GM19025 (cell line): Measurements from ENCODE around the gene HRK.

Experiments
- ATAC-seq: cut with Tn5 transposase; IDR thresholded peaks from one replicate; pipeline ENCODE4 v1.9.1; 2021; ENCODE audit warnings: mild to moderate bottlenecking, low read depth, moderate library complexity; ENCODE audit not compliant: unreplicated experiment

HRK gene

DNA sequence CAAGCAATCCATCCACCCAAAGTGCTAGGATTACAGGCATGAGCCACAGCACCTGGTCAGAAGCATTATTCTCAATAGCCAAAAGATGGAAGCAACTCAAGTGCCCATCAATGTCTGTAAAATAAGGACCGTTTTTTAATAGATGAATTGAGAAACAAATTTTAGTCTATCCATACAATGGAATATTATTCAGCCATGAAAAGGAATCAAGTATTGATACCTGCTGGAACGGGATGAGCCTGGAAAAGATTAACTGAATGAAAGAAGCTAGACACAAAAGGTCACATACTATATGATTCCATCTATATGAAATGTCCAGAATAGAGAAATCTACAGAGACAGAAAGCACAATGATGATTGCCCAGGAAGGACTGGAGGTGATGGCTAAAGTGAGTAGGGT lies 20.4 kb upstream of the HRK start:
- no peak for ATAC-seq

DNA sequence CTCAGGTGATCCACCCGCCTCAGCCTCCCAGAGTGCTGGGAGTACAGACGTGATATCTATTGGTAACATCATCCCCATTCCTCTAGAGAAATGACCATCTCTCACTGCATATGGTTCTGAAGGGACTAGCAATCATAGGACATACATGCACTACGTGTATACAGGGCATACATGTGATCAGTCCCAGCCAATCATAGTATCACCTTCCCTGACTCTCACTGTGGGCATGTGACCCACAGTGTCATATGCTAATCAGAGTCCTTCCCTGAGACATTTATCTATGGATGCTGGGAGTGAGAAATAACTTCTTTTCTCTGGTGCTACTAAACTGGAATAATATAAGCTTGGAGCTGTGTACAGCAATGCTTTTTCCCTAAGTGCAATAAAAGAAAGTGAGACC lies 17.4 kb upstream of the HRK start:
- ATAC-seq: no peak

DNA sequence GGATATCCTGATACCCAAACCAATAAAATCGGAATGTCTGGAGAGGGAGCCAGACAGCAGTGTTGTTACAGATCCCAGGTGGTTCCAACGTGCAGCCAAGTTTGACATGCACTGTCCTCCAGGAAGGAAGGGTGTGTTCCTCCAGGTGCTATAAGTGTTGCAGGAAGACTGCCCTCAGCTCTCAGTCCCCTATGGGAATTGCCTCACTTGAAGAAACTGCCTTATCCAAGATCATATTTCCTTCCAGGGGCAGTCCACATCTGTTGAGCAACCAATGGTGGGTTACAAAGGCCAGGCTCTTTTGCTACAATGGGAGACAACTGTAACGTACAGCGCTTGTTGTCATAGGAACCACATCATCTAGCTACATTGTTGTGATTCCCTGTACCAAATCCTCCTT lies 16.2 kb upstream of the HRK start:
- ATAC-seq: no peak

DNA sequence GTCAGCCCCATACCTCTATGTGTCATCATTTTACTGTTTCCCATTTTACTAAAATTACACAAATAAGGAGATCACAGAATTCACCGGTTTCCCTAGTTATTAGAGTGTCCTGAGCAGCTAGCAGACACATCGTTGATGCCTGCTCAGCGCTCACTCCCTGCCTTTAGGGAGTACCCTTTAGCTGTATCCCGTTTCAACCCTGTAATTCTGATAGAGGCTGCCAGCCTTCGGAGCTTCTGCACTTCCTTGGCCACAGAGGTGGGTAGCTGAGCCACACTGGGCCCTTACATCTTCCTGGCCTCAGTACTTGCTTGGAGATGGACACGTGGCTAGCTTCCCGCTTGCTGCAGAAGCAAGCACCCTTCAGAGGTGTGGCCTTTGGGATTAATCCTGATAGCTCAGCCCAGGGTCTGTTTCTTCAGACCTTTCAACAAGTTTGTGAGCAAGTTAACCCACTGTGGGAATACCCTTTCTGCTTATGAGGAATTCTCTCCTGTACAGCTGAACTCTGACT lies 15.2 kb upstream of the HRK start:
- no peak for ATAC-seq

DNA sequence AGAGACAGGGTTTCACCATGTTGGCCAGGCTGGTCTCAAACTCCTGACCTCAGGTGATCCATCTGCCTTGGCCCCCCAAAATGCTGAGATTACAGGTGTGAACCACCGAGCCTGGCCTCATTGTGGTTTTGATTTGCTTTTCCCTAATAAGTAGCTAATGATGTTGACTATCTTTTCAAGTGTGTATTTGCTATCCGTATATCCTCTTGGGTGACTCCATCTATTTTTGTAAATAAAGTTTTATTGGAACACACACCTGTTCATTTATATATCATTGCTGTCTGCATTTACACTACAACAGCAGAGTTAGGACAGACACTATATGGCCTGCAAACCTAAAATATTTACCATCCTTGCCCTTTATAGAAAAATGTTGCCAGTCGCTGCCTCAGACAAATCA lies 13.7 kb upstream of the HRK start:
- no peak for ATAC-seq

DNA sequence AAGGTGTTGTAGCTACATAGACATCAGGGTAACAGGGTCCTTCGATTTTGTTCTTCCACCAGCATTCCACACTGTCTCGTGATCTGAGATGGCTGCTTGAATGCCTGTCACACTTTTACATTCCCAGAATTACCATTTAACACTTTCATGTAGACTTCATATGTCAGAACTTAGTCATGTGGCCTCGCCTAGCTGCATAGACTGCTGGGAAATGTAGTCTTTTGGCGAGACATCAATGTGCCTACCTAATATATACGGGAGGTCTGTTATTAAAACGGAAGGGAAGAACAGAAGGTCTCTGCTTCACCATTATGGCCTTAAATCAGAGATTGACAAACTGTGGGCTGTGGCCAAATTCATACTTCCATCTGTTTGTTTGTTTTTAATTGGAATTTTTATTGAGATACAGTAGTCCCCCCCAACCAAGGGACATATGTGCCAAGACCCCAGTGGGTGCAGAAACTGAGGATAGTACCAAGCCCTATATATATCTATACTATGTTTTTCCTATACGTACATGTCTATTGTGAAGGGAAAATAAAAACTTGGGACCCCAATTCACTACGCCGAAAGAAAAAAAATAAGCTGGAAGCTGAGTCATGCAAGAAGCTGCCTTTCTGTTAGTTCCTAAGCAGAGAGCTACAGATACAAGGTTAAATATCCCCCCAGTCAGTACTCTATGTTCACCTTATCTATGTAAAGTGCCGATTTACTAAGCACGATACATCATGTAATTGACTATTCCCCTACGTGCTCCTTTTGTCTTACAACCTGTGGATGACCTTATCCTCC lies 11.3 kb upstream of the HRK start:
- ATAC-seq: no peak

GRCh38 chr12:116891019-116891418 lies 9.8 kb upstream of the HRK start:
- no peak for ATAC-seq

- ATAC-seq: no peak
These were observed 9.1 kb upstream of the HRK start for GRCh38 chr12:116890330-116890729.

DNA sequence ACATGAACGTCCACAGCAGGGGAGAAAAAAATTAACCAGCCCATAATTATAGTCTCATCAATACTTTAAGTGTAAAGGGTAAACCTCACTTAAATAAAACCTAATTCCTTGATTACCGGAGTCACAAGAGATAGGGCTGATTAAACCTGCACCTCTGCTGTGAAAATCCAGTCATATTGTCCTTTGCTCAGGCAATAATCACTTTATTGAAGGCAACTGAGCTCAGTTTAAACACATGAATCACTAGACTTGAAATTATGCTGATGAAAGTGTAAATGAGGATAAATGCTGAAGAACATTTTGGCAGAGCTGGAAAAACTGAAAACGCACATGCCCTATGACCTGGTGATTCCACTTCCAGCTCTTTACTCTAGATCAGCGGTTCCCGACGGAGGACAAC lies 6.7 kb upstream of the HRK start:
- ATAC-seq: no peak

GRCh38 chr12:116887244-116887643 lies 6.0 kb upstream of the HRK start:
- no peak for ATAC-seq

DNA sequence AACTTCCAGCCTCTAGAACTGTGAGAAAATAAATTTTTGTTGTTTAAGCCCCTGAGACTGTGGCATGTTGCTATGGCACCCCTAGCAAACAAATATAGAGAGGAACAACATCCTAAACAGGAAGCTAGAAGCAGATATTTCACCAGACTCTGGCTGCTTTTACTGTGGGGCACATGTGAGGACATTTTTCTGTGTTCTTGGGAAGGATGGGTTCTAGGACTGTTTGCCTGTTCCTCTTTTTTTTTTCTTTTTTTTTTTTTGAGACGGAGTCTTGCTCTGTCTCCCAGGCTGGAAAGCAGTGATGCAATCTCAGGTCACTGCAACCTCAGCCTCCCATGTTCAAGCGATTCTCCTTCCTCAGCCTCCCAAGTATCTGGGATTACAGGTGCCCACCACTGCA lies 4.2 kb upstream of the HRK start:
- no peak for ATAC-seq

- no peak for ATAC-seq
These were observed 3.6 kb upstream of the HRK start for GRCh38 chr12:116884871-116885270.

DNA sequence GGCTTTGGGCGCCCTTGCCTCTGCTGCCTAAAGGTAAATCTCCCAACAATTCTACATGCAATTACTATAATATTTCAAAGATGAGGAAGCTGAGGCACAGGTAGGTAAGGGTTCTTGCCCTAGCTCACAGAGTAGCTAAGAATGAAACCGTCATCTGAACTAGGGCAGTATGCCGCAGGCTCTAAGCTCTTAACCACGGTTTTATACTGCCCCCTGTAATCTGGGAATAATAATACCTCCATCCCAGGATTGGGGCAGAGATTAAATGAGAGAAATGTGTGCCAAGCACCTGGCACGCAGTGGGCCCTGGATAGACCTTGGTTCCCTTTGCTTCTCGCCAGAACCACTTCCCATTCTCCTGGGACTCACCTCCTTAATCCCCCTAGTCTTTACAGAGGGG lies 1.5 kb upstream of the HRK start:
- ATAC-seq: no peak

- ATAC-seq: no peak
These were observed 751 bp upstream of the HRK start for GRCh38 chr12:116881877-116882507.

GRCh38 chr12:116880817-116881324 lies 370 bp downstream of the HRK start:
- ATAC-seq: peak; percentile 57

- no peak for ATAC-seq
These were observed 926 bp downstream of the HRK start for GRCh38 chr12:116880213-116880816.

- ATAC-seq: no peak
These were observed 1.6 kb downstream of the HRK start for GRCh38 chr12:116879509-116880212.

DNA sequence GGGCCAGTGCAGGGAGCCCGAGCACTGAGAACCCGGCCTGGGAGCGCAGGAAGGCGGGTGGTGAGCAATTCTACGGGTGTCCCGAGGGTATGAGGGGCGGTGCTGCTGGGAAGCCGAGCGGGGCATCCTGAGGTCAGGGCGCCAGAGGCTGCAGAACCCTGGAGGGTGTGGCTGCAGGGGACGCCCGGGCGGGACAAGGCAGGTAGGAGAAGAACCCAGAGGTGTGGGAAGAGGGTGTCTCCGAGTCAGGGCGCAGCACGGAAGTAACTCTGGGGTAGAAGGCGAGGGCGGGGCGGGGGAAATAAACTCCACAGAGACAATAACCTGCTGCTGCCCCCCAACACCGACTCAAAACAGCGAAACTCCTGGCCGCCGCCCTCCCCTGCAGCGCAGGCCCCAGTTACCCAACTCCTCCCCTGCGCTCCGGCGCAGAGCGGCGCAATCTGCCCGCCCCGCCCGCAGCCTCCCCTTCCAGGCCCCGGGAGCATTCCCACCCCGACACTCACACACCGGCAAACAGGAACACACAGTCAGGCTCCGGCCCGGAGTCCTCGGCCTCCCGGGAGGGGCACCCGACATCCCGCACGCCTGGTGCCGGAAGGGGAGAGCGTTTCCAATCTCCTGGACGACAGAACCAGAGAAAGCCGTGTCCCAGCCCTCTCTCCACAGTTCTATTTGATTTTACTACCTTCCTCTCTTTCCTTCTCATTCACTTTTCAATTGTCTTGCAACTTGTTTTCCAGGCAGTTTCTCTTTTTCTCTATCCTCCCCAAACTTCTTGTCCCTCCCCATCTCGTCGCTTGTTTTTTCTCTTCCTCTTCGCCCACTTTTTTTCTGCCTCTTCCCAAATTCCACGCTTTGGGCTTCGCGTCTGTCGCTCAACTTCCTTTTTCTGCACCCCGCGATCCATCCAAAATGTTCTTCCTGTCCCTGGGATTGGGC lies 2.4 kb downstream of the HRK start:
- ATAC-seq: no peak

GRCh38 chr12:116876151-116876869 lies 4.9 kb downstream of the HRK start:
- ATAC-seq: no peak
